ENCODE results near the gene MCTP1. TPM values are rescaled to one million over a fixed set of nuclear protein-coding genes. Genes with fewer than 3 reads are reported as not detected.
"Not testable (repeated sequence)": the region's sequence is repeated elsewhere in the genome, so short reads cannot be mapped to it uniquely, and the experiment has no call there.

The MCTP1 gene
- total RNA-seq, 1 donor from 2014 or later: 35.8 TPM

DNA sequence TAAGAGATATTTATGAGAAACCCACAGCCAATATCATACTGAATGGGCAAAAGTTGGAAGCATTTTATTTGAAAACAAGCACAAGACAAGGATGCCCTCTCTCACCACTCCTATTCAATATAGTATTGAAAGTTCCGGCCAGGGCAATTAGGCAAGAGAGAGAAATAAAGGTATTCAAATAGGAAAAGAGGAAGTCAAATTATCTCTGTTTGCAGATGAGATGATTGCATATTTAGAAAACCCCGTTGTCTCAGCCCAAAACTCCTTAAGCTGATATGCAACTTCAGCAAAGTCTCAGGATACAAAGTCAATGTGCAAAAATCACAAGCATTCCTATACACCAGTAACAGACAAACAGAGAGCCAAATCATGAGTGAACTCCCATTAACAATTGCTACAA is 325.6 kb downstream of the MCTP1 start:
- not testable (repeated sequence) for DNase-seq (ENCODE audit: low spot score)

DNA sequence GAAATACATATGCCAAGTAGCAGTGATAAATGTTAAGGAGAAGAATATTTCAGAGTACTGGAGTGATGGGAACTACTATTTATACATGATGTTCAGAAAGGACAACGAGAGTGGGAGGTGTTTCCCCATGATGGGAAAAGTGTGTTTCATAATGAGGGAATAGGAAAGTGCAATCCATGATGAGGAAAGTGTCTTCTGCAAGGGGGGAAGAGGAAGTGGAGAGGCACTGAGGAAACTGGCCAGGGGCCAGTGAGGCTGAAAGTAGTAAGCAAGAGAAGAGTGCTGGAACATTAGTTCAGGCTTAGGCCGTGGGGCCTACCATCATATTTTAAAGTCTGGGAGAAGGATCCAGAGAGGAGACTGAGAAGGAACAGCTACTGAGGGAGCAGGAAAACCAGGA is 339.2 kb downstream of the MCTP1 start:
- no peak for DNase-seq (ENCODE audit: low spot score)

DNA sequence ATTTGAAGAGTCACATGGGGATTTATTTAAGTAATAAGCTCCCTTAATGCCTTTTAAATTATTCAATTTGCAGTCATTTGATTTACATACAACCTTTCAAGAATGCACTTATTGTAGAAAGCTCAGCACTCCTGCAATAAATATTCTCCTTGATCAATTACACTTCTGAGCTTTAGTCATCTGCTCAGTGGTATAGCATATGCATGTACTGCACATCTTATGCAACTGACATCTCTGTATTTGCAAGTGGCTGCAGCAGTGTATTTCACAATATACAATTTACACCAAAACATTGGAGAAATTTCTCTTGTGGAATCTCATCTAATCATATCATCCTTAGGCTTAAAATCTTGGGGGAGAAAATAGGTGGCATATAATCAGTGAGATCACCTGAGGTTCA is 340.7 kb downstream of the MCTP1 start:
- DNase-seq (ENCODE audit: low spot score): no peak

DNA sequence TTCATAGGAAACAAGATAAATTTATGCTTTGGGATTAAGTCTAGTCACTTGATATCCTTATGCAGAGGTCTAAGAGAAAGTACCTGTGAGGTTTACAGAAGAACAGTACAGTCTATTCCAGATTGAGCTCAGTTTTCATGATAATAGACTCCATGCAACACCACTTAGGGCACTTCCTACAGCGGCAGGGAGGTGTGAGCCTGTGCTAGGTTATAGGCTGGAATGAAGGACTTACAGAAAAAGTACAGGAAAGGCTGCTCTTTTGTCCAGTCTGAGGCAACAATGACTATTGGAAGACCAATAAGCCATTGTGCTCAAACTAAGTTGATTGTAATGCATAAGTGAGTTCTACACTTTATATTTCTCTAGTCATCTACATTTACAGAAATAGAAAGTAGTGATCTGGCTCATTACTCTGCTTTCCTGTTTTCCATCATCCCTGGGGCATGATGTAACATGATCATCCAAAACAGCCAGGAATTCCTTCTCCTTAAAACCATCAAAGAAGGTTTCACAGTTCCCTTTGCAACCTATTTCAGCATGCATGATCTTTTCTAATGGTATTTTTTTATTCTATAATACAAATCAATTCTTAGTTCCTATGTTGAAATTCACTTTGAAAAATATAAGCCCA is 343.7 kb downstream of the MCTP1 start:
- DNase-seq (ENCODE audit: low spot score): no peak

DNA sequence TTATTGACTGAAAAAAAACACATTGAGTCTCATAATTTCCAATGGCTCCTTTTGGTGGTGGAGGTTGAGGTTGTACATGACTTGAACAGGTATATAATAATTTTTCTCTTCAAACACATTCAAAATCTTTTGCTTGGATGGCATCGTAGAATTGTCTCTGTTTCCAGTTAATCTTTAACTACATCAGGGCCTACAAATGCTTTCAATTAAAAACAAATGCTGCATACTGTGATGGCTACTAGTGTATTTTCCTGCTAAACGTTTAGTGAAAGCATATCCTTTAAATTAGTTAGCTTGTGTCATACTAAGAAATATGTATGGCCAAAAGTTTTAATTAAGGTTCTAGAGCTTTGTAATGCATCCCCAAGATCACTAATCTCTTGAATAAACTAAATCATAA is 352.6 kb downstream of the MCTP1 start:
- DNase-seq (ENCODE audit: low spot score): no peak

DNA sequence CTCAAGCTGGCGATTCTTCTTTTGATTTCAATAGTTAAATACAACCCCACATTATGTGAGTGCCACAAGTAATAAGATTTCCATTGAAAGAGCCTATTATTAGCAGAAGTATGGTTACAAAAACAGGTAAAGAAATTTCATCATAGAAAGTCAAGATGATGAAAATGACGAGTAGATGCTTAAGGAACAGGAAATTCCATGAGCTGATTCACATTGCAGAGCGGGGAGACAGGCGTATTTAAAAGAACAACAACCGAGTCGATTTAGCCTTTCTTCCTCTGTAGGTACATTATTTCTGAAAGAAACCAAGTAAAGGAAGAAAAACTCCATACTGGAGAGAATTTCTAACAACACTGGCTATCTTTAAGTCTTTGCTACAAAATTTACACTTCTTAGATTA is 356.0 kb downstream of the MCTP1 start:
- DNase-seq (ENCODE audit: low spot score): no peak

DNA sequence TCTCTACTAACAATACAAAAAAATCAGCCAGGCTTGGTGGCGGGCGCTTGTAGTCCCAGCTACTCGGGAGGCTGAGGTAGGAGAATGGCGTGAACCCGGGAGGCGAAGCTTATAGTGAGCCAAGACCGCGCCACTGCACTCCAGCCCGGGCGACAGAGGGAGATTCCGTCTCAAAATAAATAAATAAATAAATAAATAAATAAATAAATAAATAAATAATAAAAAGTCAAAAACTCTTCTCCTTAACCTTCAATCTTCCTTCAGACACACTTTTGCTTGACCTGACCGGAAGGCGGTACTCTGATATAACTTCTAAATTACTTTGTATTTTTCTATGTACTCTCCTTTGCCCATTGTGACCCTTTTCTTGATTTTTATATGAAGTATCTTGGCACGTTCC is 364.3 kb downstream of the MCTP1 start:
- DNase-seq (ENCODE audit: low spot score): no peak

DNA sequence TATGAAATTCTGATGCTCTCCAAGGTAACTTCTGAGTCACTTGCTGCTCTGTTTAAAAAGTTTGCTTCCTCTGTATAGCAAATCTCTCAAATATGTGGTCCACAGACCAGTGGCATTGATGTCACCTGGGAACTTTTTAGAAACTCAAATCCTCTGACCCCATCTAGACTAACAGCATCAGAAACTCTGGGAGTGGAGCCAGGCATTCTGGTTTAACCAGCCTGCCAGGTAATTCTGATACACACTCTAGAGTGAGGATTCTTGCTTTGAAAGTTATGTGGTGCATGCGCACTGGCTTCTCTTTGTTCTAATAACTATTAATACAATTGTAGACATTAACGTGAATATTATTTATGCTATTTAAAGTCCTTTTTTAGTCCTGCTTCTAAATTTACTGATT is 368.3 kb downstream of the MCTP1 start:
- peak; percentile 47 for DNase-seq (ENCODE audit: low spot score)

DNA sequence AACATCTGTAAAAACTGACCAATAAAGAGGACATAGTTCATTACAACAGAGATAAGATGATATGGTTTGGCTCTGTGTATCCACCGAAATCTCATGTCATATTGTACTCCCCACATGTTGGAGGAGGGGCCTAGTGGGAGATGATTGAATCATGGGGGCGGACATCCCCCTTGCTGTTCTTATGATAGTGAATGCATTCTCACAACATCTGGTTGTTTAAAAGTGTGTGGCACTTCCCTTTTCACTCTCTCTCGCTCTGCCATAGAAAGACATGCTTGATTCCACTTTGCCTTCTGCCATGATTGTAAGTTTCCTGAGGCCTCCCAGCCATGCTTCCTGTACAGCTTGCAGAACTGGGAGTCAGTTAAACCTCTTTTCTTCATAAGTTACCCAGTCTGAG is 373.6 kb downstream of the MCTP1 start:
- DNase-seq (ENCODE audit: low spot score): no peak

DNA sequence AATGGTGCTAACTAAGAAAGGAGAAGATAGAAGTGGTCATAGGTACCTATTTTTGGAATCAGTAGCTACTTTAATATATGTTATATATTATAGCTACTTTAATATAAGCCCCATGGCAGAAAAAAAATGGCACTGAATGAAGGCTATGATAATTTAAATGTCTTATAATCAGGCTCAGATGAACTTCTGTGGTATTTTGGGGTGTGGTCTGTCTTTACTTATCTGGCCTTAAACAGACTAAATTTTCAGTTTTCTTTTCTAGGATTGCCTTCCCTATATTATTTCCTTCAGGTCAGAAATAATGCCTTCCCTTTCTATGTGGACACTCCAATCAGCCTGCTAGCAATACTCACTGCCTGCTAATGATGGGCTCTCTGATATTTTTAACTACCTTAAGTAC is 374.2 kb downstream of the MCTP1 start:
- DNase-seq (ENCODE audit: low spot score): no peak

DNA sequence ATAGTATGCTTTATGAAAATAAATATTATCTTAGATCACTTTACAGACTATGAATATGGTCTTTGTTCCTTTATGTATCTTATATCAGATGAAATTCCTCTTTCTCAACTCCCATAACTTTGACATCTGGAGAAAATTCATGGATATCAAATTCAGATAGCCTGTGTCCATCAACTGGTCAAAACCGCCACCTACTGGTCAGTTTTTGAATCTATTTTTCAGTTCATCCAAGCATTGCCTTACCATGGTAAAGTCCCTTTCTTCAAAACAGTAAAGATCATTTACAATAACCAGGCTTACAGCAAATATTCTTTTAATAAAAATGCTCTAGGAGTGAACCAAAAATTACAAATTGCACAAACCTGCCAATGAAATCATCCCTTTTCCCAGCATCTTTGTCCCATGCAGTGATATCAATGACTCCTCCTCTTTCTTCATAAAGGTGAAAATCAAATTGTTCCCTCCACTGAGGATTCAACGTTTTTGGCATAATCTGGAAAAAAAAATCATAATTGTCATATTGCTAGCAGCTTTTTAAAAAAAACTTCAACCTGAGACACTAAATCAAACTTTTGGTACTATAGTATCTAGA is 375.9 kb downstream of the MCTP1 start:
- DNase-seq (ENCODE audit: low spot score): no peak

DNA sequence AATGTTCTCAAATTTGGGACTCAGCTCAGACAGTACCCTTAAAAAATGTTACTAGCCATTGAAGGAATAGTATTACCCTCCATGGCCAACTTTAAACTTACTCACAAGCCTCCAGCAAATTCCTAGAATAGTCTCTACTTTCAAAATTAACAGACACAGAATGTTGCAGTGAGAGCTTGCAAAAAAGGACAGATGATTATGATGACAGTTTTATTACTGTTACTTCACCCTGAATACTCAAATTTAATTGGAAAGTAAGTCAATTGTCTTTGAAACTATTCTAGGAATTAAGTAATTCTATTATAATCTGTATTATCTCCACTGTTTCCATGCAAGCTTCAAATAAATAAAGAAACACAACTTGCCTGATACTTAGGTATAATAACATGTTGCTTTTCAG is 378.1 kb downstream of the MCTP1 start:
- DNase-seq (ENCODE audit: low spot score): no peak

DNA sequence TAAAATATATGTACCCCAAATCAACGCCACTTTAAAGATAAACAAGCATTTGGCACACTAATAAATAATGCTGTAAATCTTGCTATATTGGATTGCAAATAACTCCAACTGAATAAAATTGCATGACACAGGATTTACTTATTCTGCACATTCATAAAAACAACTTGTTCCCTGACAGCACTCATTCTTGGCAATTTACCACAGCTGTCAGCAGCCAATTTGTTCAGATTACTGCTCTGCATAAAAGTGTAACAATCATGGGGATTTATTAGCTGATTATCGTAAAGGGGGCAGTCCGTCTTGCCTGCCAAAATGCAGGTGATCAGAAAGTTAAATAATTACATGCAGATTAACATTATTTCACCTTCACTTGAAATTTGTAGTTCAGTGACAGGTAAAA is 381.2 kb downstream of the MCTP1 start:
- no peak for DNase-seq (ENCODE audit: low spot score)

DNA sequence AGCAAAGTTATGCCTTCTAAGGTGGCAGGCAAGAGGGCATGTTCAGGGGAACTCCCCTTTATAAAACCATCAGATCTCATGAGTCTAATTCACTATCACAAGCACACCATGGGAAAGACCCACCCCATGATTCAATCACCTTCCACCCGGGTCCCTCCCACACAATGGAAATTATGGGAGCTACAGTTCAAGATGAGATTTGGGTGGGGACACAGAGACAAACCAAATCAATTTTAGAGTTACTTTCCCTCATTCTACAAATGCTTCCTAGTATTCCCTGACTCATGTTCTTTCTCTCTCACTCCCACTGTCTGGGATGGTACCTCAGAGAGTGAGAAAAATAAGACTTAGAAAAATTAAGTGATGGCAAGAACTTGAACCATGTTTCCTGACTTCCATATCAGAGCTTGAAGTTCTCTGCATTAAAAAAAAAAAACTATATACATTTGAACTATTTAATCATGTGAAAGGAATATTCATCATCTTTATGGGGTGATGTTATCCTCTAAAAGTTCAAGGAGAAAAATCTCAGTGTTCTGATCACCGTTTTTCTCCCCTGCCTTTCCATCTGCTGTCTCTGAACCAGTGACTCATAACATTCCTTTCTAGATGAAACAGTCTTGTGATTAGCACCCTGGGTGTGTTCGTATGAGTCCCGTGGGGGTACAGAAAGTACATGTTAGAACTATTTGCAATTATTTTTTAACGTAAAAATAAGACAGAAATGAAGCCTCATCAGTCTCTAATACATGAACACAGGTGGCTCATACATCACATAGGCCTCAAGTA is 383.5 kb downstream of the MCTP1 start:
- no peak for DNase-seq (ENCODE audit: low spot score)

DNA sequence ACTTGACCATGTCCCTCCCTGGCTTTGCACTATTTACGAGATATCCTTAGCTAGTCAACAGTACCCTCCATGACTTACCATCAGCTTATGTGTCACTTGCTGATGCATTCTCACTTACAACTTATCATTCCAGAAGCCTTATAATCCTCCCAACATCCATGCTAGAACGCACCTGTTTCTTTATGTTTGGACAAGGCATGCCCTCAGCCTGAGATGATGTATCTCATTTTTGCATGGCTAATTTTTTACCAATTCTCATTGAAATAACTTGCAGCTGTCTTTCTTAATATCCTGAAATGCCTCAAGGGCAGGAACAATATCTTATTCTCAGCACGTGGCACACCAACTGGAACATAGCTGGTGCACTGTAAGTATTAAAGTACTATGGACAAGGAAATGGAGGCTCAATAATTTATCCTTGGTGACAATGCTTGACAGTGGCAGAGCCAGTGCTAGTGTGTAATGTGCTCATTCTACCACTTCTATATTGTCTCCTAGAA is 384.8 kb downstream of the MCTP1 start:
- DNase-seq (ENCODE audit: low spot score): no peak

DNA sequence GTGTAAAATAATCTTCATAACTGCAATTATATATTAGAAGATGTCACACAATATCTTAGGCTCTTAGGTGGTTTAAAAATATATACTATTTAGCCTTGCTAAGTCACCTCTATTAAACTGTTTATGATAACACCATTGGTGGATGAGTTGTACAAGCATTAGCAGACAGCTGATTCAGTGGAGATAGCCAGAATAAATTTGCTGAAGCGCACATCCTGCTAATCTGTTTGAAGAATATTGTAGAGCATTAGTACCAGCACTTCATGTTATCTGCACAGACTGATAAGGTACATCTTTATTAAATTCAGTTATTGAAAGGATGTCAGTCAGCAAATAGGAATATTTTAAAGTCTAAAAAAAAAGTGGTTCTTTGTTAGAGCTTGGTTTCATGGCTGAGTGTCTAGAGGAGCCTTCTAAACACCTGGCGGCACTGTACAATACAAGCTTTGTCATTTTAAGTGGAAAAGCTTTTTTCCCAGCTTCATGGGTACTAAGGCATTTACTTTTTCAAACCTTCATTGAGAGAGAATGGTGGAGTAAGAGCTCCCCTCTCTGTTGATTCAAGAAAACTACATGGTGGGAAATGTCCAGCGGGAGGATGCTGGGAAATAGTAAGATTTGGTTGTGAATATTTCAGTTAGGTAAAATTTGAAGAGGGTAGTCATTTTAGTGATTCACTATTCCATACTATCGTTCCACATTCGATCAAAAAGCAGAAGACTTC is 391.3 kb downstream of the MCTP1 start:
- DNase-seq (ENCODE audit: low spot score): no peak

DNA sequence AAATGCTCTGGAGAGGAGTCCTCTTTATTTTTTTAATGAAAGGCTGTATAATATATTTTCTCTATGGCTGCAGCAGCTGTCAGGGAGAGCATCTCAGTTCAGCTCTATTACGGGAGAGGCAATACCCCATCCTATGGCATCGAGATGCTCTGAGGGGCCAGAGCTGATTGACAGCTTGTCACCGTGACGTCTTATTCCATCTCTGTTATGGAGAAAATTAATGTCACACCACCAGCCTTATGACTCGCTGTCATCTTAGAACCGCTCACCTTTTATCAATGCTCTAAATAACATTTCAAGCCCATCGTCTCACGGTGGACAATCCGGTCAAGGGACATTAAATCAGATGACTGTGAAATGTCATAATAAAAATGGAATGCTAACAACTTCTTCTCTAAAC is 392.9 kb downstream of the MCTP1 start:
- DNase-seq (ENCODE audit: low spot score): no peak

DNA sequence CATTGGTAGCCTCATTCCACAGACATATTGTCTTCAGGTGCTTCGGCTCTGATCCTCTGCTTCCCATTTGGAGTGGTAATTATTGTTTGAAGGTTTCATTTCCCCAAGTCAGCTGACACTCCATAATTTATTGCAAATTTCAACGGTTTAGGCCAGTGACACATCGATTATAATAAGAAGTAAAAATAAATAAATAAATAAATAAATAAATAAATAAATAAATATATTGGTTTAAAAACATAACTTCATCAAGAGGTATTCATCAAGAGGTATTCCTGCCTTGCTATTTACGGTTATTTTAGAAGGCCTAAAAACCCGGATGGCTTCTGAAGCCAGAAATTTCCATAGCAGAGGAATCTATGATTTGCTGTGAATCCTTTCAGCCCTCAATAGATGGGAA is 393.3 kb downstream of the MCTP1 start:
- DNase-seq (ENCODE audit: low spot score): no peak

DNA sequence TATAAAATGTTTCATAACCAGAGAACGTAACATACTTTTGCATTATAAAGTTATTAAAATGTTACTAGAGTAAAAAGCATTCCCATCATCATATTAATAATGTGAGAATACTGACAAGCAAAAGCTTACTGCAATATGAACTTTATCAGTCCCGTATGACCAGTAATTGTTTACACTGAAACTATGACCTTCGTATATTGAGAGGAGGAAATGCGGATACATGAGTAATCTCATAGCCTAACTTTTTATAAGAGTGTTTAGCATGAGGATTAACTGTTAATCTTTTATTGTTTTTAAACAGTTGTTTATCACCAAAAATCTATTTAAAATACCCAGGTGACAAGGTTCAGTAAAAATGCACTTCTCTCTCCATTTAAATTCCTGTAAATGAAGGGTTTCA is 394.0 kb downstream of the MCTP1 start:
- no peak for DNase-seq (ENCODE audit: low spot score)

DNA sequence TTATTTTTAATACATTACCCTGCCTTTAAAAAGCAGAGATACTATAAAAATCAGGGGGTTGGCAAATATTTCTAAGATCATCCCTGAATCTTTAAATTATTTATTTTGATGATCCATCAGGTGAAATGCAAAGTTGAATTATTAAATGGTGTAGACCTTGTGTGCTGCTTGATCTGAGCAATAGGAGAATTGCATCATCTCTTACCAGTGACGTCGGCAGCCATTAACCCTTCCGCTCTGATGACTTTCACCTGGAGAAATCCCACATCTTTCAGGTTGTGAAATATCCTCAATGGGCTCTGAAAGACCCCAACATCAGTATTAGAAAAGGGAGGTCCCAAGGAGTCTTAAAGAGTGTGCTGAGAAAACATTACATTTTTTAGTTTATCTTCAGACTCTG is 396.2 kb downstream of the MCTP1 start:
- DNase-seq (ENCODE audit: low spot score): no peak

DNA sequence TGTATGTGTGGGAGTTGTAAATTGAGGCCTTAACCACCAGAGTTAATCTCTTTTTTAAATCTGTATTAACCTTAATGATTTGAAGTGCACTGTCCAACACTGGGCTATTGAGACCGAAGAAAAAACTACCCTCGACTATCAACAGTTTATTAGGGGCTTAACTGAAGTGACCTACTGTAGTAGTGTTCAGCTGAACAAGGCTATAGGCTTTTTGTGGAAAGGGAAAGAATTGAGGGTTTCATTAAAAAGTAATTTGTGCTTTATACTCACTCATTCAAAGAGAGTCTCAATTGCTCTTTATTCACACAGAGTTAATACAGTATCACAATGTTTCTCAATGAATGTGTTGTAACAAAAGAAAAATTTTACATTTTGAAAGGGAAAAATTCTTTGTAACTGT is 399.0 kb downstream of the MCTP1 start:
- no peak for DNase-seq (ENCODE audit: low spot score)

DNA sequence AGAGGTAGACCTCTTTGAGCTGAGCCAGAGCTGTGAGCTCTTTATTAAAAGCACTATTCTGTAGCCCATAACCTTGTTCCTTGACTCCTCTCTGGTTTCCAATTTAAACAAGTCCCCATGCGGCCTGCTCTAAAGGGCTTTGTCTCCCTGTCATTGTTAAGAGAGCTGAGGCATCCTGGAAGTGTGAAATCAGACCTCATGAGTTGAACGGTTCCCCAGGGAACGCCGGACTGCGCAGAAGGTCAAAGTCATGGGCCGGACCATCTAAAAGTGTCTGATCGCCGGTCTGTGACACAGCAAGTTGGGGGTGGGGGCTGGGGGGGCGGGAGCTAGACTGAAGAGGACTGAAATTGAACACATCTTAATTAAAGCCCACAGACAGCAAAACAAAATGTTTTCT is 400.6 kb downstream of the MCTP1 start:
- no peak for DNase-seq (ENCODE audit: low spot score)

DNA sequence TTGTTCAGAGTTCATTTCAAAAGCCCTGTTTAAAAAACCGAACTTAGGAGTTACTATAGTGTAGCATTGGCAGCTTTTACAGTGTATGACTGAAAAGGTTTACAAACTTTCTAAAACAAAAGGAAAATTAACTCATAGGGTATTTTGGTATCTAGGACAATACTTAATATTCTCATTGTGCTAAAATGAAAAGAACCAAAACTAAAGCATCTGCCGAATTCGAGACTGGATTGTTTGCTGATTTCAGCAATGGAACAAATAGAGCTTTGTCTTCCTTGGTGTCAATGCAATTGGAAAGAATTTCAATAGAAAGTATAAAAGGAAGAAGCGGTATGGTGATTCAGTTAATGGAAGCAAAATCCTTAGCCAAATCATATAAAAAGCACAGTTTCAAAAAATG is 412.4 kb downstream of the MCTP1 start:
- DNase-seq (ENCODE audit: low spot score): no peak

Measured in ureter (tissue), 1 donor.